Measurements from ENCODE around the gene ANKRD13A. TPM values are rescaled to one million over a fixed set of nuclear protein-coding genes. Genes with fewer than 3 reads are reported as not detected.

The ANKRD13A gene
- total RNA-seq, 4 donors from 2014 or later: 125 to 167 (median 137) TPM

- no peak for DNase-seq
- H3K27me3 ChIP-seq: no peaks in the 10 kb centered on the region
- peak overlapping the region in 2 of 3 donors; percentile 24 to 93 for H3K27ac ChIP-seq
- no peak overlapping the region for H3K4me3 ChIP-seq (replicated peaks in 1 of 3)
- intact Hi-C loops (cut with DNase I): no loop called here
- H3K9me3 ChIP-seq: no peaks in the 10 kb centered on the region
- H3K4me1 ChIP-seq: peaks cover 36 to 43% of the 10 kb centered on the region in 2 donors
- H3K36me3 ChIP-seq: peaks cover 23 to 29% of the 10 kb centered on the region in 2 donors
- whole genome bisulfite sequencing, 2 donors: 91 to 93% methylated on average over 8 of the region's 8 CpGs
- TF ChIP-seq, protein P1, sequence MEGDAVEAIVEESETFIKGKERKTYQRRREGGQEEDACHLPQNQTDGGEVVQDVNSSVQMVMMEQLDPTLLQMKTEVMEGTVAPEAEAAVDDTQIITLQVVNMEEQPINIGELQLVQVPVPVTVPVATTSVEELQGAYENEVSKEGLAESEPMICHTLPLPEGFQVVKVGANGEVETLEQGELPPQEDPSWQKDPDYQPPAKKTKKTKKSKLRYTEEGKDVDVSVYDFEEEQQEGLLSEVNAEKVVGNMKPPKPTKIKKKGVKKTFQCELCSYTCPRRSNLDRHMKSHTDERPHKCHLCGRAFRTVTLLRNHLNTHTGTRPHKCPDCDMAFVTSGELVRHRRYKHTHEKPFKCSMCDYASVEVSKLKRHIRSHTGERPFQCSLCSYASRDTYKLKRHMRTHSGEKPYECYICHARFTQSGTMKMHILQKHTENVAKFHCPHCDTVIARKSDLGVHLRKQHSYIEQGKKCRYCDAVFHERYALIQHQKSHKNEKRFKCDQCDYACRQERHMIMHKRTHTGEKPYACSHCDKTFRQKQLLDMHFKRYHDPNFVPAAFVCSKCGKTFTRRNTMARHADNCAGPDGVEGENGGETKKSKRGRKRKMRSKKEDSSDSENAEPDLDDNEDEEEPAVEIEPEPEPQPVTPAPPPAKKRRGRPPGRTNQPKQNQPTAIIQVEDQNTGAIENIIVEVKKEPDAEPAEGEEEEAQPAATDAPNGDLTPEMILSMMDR (IDR thresholded peaks at IDR 0.05): no peak
- no peak for TF ChIP-seq POLR2A (IDR thresholded peaks at IDR 0.05)
Measured at GRCh38 chr12:109952873-109953272, 46.4 kb upstream of the ANKRD13A start.

GRCh38 chr12:109953656-109954055, 45.6 kb upstream of the ANKRD13A start:
- TF ChIP-seq POLR2A (IDR thresholded peaks at IDR 0.05): no peak
- Histone ChIP-seq H3K27me3 (no peaks in the 10 kb centered on the region), H3K36me3 (peaks cover 23 to 29% of the 10 kb centered on the region in 2 donors), H3K27ac (no peak overlapping the region), H3K9me3 (no peaks in the 10 kb centered on the region), H3K4me1 (peaks cover 28 to 35% of the 10 kb centered on the region in 2 donors), H3K4me3 (replicated peaks in 1 of 3) (no peak overlapping the region)
- 91 to 93% methylated on average over 5 of the region's 5 CpGs for WGBS, 2 donors
- intact Hi-C loops (cut with DNase I): no loop called here
- no peak for DNase-seq

- H3K4me3 ChIP-seq (replicated peaks in 1 of 3): no peak overlapping the region
- WGBS, 2 donors: 97% methylated on average over 7 of the region's 7 CpGs
- no peak for DNase-seq
- H3K27ac ChIP-seq: no peak overlapping the region
- no peaks in the 10 kb centered on the region for H3K9me3 ChIP-seq
- TF ChIP-seq, protein P1 (IDR thresholded peaks at IDR 0.05): no peak
- TF ChIP-seq POLR2A (IDR thresholded peaks at IDR 0.05): no peak
- H3K4me1 ChIP-seq: no peaks in the 10 kb centered on the region
- peaks cover 16 to 38% of the 10 kb centered on the region in 2 donors for H3K36me3 ChIP-seq
- no peaks in the 10 kb centered on the region for H3K27me3 ChIP-seq
- intact Hi-C loops (cut with DNase I): no loop called here
Measured at GRCh38 chr12:109958374-109958773, 40.9 kb upstream of the ANKRD13A start.

DNA sequence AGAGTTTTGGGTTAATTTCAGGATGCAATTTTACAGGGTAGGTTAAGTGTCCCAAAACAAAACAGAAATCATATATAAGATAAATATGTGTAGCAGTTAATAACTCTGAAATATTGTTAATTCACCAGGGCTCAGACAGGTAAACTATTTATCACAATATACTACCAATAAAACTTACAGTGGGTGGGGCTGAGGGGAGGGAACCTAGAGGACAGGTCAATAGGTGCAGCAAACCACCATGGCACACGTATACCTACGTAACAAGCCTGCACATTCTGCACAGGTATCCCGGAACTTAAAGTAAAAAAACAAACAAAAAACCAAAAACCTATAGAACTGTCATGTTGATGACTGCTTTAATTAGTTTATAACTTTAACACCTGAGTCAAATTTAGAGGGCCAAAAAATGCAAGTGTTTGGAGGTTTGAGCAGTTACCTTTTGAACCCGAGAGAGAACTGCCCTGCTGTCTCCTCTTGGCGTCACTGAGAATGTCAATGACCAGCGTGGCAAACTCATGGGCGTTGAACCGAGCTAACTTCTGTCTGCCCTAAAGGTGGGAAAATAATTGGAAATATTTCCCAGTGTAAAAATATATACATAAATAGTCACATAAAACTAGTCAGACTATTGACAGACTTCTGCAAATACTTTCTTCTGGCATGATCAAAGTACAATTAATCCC, 39.7 kb upstream of the ANKRD13A start:
- Histone ChIP-seq H3K27me3 (no peaks in the 10 kb centered on the region), H3K4me1 (peaks cover 0 to under 1% of the 10 kb centered on the region in 2 donors), H3K4me3 (replicated peaks in 1 of 3) (no peak overlapping the region), H3K27ac (no peak overlapping the region), H3K9me3 (no peaks in the 10 kb centered on the region), H3K36me3 (peaks cover 16 to 34% of the 10 kb centered on the region in 2 donors)
- 95 to 96% methylated on average over 8 of the region's 8 CpGs for WGBS, 2 donors
- TF ChIP-seq POLR2A (IDR thresholded peaks at IDR 0.05): no peak
- TF ChIP-seq, protein P1 (IDR thresholded peaks at IDR 0.05): no peak
- intact Hi-C loops (cut with DNase I): no loop called here
- DNase-seq: no peak

GRCh38 chr12:109961201-109961600, 38.0 kb upstream of the ANKRD13A start:
- Histone ChIP-seq H3K27ac (no peak overlapping the region), H3K9me3 (no peaks in the 10 kb centered on the region), H3K4me1 (peaks cover 8 to 9% of the 10 kb centered on the region in 2 donors), H3K4me3 (replicated peaks in 1 of 3) (no peak overlapping the region), H3K36me3 (peaks cover 16 to 32% of the 10 kb centered on the region in 2 donors), H3K27me3 (no peaks in the 10 kb centered on the region)
- no peak for DNase-seq
- 89 to 90% methylated on average over 14 of the region's 14 CpGs for WGBS, 2 donors
- intact Hi-C loops (cut with DNase I): no loop called here
- no peak for TF ChIP-seq POLR2A (IDR thresholded peaks at IDR 0.05)
- TF ChIP-seq, protein P1 (IDR thresholded peaks at IDR 0.05): no peak
